SK-N-SH treated with all-trans-retinoic acid at 6 μM for 48 hours (cell line): Measurements from ENCODE around the gene NAA38.

ENCODE experiments used
- ATAC-seq: fragments of 200-7000 bp; cut with Tn5 transposase; 3 replicates; pipeline ENCODE4 v1.9.1; 2020; ENCODE audit warnings: mild to moderate bottlenecking, moderate library complexity
- ARNTL ChIP-seq: fragments of 450-650 bp; formaldehyde crosslinking; IDR thresholded peaks from 2 replicates; pipeline ENCODE4 v1.5.0; 2020; ENCODE audit warnings: low read depth, mild to moderate bottlenecking, moderate library complexity, borderline replicate concordance
- BACH2 ChIP-seq: fragments of 250-450 bp; sonication (Bioruptor Pico); IDR thresholded peaks from 2 replicates; pipeline ENCODE4 v1.9.0; 2021; ENCODE audit warnings: mild to moderate bottlenecking, borderline replicate concordance
- CREB5 ChIP-seq: fragments of 250-450 bp; sonication (Bioruptor Pico); IDR thresholded peaks from 2 replicates; pipeline ENCODE4 v1.5.1; 2020; ENCODE audit warnings: low read depth, mild to moderate bottlenecking, moderate library complexity
- CSDC2 ChIP-seq: fragments of 250-450 bp; sonication (Bioruptor Pico); IDR thresholded peaks from 2 replicates; pipeline ENCODE4 v1.5.0; 2020; ENCODE audit warnings: mild to moderate bottlenecking, moderate library complexity
- ESRRG ChIP-seq: fragments of 250-450 bp; sonication (Bioruptor Pico); IDR thresholded peaks from 2 replicates; pipeline ENCODE4 v1.6.1; 2021; ENCODE audit warnings: mild to moderate bottlenecking
- GLIS3 ChIP-seq: fragments of 250-450 bp; sonication (Bioruptor Pico); IDR thresholded peaks from 2 replicates; pipeline ENCODE4 v1.5.0; 2020; ENCODE audit warnings: mild to moderate bottlenecking, moderate library complexity
- ISL1 ChIP-seq: fragments of 250-450 bp; sonication (Bioruptor Pico); IDR thresholded peaks from 2 replicates; pipeline ENCODE4 v2.1.2; 2022; ENCODE audit warnings: mild to moderate bottlenecking, moderate library complexity
- OSR1 ChIP-seq: fragments of 250-450 bp; sonication (Bioruptor Pico); IDR thresholded peaks from 2 replicates; pipeline ENCODE4 v1.8.0; 2022; ENCODE audit warnings: moderate library complexity, mild to moderate bottlenecking, inconsistent platforms
- PATZ1 ChIP-seq: fragments of 250-450 bp; sonication (Bioruptor Pico); IDR thresholded peaks from 2 replicates; pipeline ENCODE4 v1.8.0; 2020; ENCODE audit warnings: mild to moderate bottlenecking, moderate library complexity, borderline replicate concordance
- POU6F1 ChIP-seq: fragments of 250-450 bp; sonication (Bioruptor Pico); IDR thresholded peaks from 2 replicates; pipeline ENCODE4 v1.8.0; 2021; ENCODE audit warnings: low read depth, mild to moderate bottlenecking, moderate library complexity, borderline replicate concordance
- PPARA ChIP-seq: fragments of 250-450 bp; sonication (Bioruptor Pico); IDR thresholded peaks from 2 replicates; pipeline ENCODE4 v1.5.0; 2020; ENCODE audit warnings: mild to moderate bottlenecking, borderline replicate concordance
- RARB ChIP-seq: fragments of 250-450 bp; sonication (Bioruptor Pico); IDR thresholded peaks from 2 replicates; pipeline ENCODE4 v1.8.0; 2021; ENCODE audit warnings: mild to moderate bottlenecking, moderate library complexity
- TCF4 ChIP-seq: fragments of 250-450 bp; sonication (Bioruptor Pico); IDR thresholded peaks from 2 replicates; pipeline ENCODE4 v1.8.0; 2021; ENCODE audit warnings: mild to moderate bottlenecking, moderate library complexity, borderline replicate concordance
- TOX ChIP-seq: fragments of 250-450 bp; sonication (Bioruptor Pico); IDR thresholded peaks from 2 replicates; pipeline ENCODE4 v1.8.0; 2021; ENCODE audit warnings: mild to moderate bottlenecking, moderate library complexity, borderline replicate concordance
- TSHZ2 ChIP-seq: fragments of 250-450 bp; sonication (Bioruptor Pico); IDR thresholded peaks from 2 replicates; pipeline ENCODE4 v1.5.0; 2020; ENCODE audit warnings: mild to moderate bottlenecking, moderate library complexity
- ZC3H10 ChIP-seq: fragments of 250-450 bp; sonication (Bioruptor Pico); IDR thresholded peaks from 2 replicates; pipeline ENCODE4 v1.5.1; 2021; ENCODE audit warnings: mild to moderate bottlenecking, moderate library complexity
- ZFP3 ChIP-seq: fragments of 250-450 bp; sonication (Bioruptor Pico); IDR thresholded peaks from 2 replicates; pipeline ENCODE4 v1.5.0; 2020; ENCODE audit warnings: mild to moderate bottlenecking, moderate library complexity
- ZFP30 ChIP-seq: fragments of 450-650 bp; formaldehyde crosslinking; IDR thresholded peaks from 2 replicates; pipeline ENCODE4 v1.5.0; 2022; ENCODE audit warnings: mild to moderate bottlenecking, moderate library complexity
- ZNF565 ChIP-seq: fragments of 450-650 bp; formaldehyde crosslinking; conservative IDR thresholded peaks from 2 replicates; pipeline ENCODE4 v1.5.0; 2020; ENCODE audit warnings: low read depth, mild to moderate bottlenecking, moderate library complexity
- ZNF8 ChIP-seq: fragments of 450-650 bp; formaldehyde crosslinking; IDR thresholded peaks from 2 replicates; pipeline ENCODE4 v1.5.0; 2020; ENCODE audit warnings: mild to moderate bottlenecking, moderate library complexity

Gene NAA38

GRCh38 chr17:7852919-7853690, 4.3 kb downstream of the NAA38 start:
- ATAC-seq = no peak
- TF ChIP-seq ZFP30 (CRISPR knock-in tag) = no peak
- TF ChIP-seq ZNF8 = no peak
- TF ChIP-seq ESRRG = no peak
- no peak for TF ChIP-seq ZC3H10 (CRISPR knock-in tag)
- TF ChIP-seq PPARA (CRISPR knock-in tag) = no peak
- TF ChIP-seq, all 23 proteins: peak for 0

GRCh38 chr17:7852262-7852670, 5.1 kb downstream of the NAA38 start:
- TF ChIP-seq GLIS3 (no peak), BACH2 (CRISPR knock-in tag) (no peak), ARNTL (no peak), TOX (CRISPR knock-in tag) (no peak), ZNF8 (no peak), CREB5 (no peak), PATZ1 (CRISPR knock-in tag) (no peak)
- no peak for ATAC-seq

GRCh38 chr17:7851438-7852261, 5.7 kb downstream of the NAA38 start:
- peak; percentile 84 for ATAC-seq
- TF ChIP-seq ESRRG (no peak), ZC3H10 (CRISPR knock-in tag) (no peak), CSDC2 (CRISPR knock-in tag) (no peak), TOX (CRISPR knock-in tag) (no peak), ZFP3 (CRISPR knock-in tag) (no peak), POU6F1 (CRISPR knock-in tag) (no peak), ARNTL (no peak), BACH2 (CRISPR knock-in tag) (no peak), TSHZ2 (CRISPR knock-in tag) (no peak), ISL1 (CRISPR knock-in tag) (no peak), TCF4 (CRISPR knock-in tag) (no peak), ZNF8 (no peak), RARB (no peak), GLIS3 (no peak), ZNF565 (CRISPR knock-in tag) (no peak), ZFP30 (CRISPR knock-in tag) (no peak), PPARA (CRISPR knock-in tag) (no peak), OSR1 (no peak)
